Measurements from ENCODE around the gene RAB1B.

RAB1B gene

GRCh38 chr11:66284526-66285078 is 16.2 kb downstream of the RAB1B start:
- no peak for DNase-seq (ENCODE audit: low spot score)

- no peak for DNase-seq (ENCODE audit: low spot score)
These were observed 17.0 kb downstream of the RAB1B start for GRCh38 chr11:66285250-66285947.

- no peak for DNase-seq (ENCODE audit: low spot score)
These were observed 18.3 kb downstream of the RAB1B start for GRCh38 chr11:66286699-66287098.

GRCh38 chr11:66287211-66287888 is 18.9 kb downstream of the RAB1B start:
- no peak for DNase-seq (ENCODE audit: low spot score)

GRCh38 chr11:66287889-66288670 is 19.6 kb downstream of the RAB1B start:
- DNase-seq (ENCODE audit: low spot score): no peak

GRCh38 chr11:66288671-66289547 is 20.5 kb downstream of the RAB1B start, which contains the start of gene YIF1A:
Gene YIF1A (minus strand): TSS chr11:66289143. CDS start chr11:66288985, 158 bp downstream.
- DNase-seq (ENCODE audit: low spot score): peak; percentile 99

GRCh38 chr11:66289548-66290329 is 21.3 kb downstream of the RAB1B start:
- peak; percentile 66 for DNase-seq (ENCODE audit: low spot score)

- DNase-seq (ENCODE audit: low spot score): no peak
These were observed 21.8 kb downstream of the RAB1B start for GRCh38 chr11:66290330-66290621.

GRCh38 chr11:66291303-66291705 is 22.9 kb downstream of the RAB1B start:
- no peak for DNase-seq (ENCODE audit: low spot score)

GRCh38 chr11:66291706-66292542 is 23.5 kb downstream of the RAB1B start, which contains the start of gene TMEM151A:
Gene TMEM151A (plus strand): TSS chr11:66291894. CDS start chr11:66292014, 120 bp downstream.
- DNase-seq (ENCODE audit: low spot score): no peak

GRCh38 chr11:66292543-66293332 is 24.3 kb downstream of the RAB1B start:
- DNase-seq (ENCODE audit: low spot score): no peak

- no peak for DNase-seq (ENCODE audit: low spot score)
These were observed 24.9 kb downstream of the RAB1B start for GRCh38 chr11:66293352-66293751.

- DNase-seq (ENCODE audit: low spot score): no peak
These were observed 25.6 kb downstream of the RAB1B start for GRCh38 chr11:66293777-66294625.

GRCh38 chr11:66294626-66295620 is 26.5 kb downstream of the RAB1B start:
- DNase-seq (ENCODE audit: low spot score): no peak

GRCh38 chr11:66297610-66298009 is 29.2 kb downstream of the RAB1B start:
- DNase-seq (ENCODE audit: low spot score): no peak

GRCh38 chr11:66299186-66299585 is 30.7 kb downstream of the RAB1B start:
- DNase-seq (ENCODE audit: low spot score): no peak

GRCh38 chr11:66302656-66303055 is 34.2 kb downstream of the RAB1B start:
- no peak for DNase-seq (ENCODE audit: low spot score)

Data from kidney capillary endothelial cell (primary cell).